ENCODE data around the gene ANO6.

The ANO6 gene

DNA sequence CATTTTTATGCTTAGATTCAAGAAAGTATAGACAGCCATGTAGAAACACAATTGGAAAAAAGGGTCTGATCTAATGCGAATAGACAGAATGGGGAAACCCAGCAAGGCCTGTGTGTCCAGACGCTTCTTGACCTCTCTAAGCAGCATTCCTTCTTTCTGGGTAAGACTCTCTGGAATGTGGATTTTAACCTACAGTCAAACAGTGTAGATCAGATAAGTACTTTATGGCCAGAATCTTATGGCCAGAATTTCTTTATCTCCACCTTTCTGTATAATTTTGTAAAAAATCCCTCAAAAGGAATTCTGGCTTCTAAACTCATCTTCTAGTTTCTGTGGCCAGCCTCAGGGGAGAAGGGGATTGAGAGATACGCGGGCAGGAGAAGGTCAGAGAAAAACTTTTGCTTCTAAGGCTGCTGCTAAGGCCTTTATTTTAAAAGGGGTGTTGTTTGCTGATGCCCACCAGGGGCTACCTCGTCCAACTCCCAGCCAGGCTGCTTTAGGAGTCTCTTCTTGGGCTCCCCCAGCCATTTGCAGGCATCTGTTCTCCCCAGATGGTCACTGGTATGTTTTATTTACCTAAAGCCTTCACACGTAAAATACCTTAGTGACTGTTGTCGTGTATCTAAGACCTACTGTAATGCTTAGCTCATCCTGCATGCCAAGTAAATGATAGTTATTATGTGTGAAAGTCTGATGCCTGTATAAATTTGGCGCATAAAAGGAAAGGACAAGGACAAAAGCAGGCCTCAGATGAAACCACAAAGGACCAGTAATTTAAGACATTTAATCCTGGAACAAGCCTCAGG lies 68.4 kb downstream of the ANO6 start:
- no peak for DNase-seq

DNA sequence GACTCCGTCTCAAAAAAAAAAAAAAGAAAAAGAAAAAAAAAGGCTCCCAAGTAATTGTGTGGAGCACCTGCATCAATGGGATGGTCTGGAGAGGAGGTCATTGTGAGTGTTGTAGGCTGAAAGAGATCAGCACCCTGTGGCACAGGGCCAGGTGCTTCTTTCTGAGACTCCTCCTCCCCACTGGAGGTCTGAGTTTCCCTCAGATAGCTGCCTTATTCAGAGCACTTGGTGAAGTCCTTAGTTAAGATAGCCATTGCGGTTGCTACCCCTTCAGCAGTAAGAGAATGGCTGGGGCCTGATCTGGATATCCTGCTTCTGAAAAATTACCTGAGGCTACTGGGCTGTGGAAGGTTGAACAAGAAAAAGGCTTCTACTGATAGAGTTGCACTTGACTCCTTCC lies 69.8 kb downstream of the ANO6 start:
- DNase-seq = no peak

DNA sequence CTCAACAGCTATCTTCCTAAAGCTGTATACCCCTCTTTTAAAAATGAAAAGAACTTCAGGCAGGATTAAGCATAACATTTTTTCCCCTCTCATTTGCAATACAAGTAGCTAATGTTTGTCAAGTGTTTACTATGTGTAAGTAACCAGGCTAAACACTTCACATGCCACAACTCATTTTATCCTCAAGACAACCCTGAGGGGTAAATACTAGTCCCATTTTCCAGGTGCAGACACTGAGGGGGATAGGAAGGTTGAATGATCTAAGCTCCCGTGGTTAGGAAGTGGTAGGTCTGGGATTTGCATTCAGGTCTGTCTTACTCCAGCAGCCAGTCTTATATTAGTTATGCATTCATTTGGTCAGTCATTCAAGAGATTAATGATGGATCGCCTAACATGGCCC lies 70.7 kb downstream of the ANO6 start:
- no peak for DNase-seq

DNA sequence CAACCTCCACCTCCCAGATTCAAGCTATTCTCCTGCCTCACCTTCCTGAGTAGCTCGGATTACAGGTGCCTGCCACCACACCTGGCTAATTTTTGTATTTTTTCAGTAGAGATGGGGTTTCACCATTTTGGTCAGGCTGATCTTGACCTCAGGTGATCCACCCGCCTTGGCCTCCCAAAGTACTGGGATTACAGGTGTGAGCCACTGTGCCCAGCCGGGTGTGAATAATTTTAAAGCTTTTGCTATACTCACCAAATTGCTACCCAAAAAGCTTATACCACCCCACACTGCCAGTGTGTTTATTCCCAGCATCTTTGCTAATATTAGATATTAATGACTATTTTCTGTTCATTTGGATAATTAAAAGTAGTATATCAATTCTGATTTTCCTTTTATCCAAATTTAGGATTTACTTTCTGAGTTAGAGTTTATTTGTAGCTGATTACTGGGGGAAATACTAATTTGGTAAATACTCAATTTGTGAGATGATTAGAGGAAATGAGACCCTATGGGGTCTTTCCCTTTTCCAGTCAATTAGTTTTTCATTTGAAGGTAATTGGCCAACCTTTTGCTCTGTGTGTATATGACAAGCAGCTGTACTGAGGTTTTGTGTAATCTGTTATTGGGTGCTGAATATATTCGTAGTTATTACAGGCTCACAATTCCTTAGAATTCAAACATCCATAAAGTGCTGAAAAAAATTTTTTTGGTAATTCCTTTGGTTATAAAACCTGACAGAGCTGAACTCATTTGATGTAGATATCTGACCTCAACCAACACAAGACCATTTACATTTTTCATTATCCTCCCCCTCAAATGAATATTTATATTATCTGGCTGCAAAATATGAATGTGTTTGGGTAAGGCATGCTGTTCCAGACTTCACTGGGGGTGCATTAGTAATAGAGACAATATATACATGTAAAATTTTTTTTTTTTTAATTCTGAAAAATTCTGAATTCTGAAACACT lies 73.6 kb downstream of the ANO6 start:
- no peak for DNase-seq

DNA sequence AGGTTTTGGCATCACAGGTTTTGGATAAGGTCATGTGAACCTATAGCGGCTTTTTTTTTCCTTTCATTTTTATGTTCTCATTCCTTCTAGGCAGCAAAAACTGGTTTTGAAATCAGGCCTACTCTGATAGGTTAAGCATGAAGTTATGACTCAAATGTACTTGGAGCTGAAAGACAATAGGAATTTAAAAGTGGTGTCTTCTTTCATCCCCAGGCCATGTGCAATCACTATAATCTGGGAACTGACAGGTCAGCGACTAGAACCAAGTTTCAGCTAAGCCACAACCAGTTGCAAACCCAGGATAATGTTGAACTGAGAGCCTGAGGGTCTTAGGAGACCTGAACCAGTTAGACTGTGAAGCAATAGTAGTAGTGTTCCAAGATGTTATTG lies 74.3 kb downstream of the ANO6 start:
- no peak for DNase-seq

DNA sequence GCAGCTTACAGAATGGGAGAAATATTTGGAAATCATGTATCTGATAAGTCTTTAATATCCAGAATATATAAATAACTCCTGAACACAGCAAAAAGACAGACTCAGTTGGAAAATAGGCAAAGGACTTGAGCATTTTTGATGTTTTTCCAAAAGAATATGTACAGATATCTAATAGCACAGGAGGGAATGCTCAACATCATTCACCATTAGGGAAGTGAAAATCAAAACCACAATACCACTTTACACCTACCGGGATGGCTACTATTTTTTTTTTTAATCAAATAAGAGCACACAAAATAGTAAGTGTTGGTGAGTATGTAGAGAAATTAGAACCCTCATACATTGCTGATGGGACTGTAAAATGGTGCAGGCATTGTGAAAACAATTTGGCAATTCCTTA lies 75.6 kb downstream of the ANO6 start:
- DNase-seq = no peak

DNA sequence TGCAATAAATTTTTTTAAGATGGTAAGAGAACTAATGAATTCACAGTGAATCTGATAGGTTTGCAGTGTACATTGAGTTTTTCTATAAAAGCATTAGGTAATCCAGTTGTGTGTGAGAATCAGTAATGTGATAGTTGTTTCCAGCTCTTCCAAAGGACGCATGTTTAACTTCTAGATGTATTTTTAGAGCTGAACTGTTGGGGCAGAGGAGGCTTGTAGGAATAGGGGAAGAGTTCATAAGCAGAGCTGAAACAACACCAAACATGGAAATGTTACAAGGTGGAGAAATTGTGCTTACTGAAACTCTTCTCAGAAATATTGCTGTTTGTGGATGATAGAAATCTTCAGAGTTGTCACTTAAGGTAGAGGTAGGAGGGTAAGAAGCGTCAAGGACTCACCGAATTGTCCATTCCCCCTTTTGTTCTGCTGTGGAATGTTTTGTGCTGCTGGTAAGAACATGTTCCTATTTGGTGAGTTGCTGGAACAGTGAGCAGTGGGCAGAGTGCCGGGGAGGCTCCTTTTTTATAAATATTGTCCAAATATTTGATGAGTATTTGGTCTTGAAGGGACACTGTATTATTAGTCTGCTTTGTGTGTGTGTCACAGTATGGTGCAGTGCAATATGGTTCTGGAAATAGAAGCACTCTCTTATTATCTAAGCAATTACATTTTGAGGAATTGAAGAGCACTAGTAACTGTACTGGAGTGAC lies 76.7 kb downstream of the ANO6 start:
- DNase-seq = no peak

DNA sequence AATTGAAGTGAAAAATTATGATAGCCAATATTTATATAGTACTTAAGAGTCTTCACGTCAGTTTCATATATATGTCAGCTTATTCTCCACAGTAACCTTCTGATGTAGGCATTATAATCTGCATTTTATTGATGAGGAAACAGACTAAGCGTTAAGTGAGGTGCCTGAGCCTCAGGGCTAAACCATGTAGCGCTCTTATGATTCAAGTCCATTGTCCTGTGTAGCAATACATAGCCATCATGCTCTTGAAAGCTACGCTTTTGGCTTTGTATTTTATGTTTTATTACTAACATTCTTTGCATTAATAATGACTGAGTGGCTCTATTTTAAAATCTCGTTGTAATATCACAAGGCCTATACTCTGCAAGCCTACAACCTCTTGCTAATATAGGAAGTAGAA lies 79.0 kb downstream of the ANO6 start:
- DNase-seq = no peak

DNA sequence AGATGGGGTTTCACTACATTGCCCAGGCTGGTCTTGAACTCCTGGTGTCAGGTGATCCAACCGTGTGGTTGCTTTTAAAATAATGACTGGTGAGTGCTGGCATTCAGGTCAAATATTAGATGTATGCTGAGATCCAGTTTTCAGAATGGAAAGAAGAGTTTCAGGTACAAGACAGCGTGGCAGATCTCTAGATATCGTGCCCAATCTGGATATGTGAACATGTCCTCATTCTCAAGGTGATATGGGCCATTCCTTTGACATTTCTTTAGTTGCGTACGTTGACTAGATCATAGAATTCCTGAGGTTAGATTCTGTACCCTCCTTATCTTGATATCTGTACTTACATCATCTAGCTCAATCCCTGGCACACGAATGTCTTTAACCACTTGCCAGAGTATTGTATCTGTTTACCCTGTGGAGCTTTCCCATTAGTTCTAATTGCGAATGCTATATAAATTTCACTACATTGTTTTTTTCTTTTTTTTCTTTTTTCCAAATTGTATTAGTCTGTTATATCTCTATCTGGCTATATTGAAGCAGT lies 80.2 kb downstream of the ANO6 start:
- DNase-seq = no peak

DNA sequence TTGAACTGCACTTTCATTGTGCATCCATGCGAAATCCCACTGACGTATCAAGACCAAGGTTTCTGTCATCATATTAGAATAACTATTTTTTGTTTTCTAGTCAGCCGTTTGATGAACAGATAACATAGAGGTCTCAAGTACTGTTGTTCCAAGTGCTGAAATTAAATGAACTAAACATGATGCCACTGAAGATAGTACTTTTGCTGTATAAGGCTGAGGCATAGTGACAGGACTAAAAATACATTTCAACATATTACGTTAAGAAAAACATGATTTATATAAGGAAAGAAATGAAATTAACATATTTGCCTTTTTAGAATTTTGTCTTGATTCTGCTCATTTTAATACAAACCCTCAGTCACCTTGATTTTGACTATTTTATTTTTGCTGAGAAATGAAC lies 82.2 kb downstream of the ANO6 start:
- no peak for DNase-seq

DNA sequence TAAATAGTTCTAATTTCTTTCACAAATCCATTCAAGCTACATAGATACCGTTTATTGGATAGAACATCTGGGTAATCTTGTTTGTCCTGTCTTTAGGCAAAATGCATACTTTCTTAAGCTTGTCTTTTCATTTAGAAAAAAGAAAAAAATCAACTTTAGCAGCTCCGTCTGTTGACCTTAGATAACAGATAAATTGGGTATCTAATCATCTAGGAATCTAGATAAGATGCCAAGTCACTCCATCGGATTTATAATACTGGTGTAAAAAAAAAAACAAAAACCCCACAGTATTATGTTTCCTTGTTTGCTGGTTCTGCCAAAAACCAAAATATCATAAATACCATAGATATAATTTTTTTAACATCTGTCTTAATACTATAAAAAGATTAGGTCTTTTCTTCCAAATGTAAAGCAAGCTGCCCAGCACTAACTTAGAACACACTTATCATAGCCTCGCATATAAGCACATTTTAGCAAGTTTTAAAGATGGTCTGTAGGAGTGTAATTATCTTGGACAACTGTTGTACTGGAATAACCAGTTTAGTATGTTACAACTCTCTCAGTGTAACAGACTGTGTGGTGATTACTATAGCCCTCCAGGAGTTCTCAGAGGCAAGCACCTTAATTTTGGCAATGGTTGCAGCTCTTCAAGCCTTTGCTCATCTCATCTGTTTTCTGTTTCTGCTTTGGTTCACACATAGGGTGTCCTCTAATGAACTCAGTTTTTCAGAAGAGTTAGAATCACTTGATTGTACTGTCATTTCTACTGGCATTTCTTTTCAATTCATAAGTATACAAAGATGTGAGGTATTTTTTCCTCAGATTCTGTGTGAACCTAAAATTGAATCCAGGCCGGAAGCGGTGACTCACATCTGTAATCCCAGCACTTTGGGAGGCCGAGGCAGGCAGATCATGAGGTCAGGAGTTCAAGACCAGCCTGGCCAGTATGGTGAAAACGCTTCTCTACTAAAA lies 83.1 kb downstream of the ANO6 start:
- DNase-seq = no peak

DNA sequence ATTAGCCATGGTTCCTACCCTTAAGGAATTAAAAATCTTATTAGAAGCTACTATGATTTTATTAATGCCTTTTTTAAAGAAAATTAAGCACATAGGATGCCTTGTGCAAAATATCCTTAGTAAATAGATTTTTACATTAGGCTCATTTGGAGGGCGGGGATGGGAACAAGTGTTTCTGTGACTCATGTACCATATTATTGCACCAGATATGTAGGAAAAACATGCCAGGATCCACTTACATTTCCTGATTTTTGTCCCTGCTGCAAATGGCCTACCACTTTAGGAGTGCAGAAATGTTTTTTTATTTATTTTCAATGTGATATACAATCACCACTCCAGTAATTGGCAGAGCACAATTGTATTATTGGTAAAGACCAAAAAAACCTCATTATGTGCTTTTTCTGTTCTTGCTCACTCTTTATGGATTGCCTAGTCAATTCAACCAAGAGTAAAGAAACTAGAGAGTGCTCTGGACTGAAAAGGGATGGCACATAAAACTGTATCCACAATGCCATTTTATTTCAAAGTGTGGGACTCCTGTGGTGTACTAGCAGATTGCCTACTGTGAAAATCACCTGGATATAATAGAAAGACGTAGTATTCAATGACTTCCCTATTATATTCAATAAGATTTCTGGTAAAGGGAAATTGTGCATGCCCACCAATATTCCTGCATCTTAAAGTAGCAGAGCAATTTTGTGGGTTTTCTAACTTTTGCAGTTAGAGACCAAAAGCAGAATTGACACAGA lies 86.9 kb downstream of the ANO6 start:
- DNase-seq = no peak

DNA sequence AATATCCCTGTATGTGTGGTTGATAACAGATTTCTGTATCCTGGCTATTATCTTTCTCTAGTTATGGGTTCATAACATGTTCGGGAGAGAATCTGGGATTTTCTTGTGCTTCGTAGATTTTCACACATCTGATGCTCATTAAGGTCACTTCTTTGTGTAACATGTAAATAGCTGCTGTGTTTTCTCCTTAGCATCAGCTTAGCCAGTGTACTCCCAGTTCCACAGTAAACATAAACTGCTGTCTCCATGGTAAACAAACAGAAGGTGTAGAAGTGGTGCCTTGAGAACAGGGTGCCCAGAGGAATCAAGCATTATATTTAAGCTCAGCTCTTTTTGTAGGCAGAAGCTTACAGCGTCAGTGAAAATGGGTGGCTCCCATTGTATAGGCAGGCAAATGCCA lies 88.0 kb downstream of the ANO6 start:
- DNase-seq = no peak

DNA sequence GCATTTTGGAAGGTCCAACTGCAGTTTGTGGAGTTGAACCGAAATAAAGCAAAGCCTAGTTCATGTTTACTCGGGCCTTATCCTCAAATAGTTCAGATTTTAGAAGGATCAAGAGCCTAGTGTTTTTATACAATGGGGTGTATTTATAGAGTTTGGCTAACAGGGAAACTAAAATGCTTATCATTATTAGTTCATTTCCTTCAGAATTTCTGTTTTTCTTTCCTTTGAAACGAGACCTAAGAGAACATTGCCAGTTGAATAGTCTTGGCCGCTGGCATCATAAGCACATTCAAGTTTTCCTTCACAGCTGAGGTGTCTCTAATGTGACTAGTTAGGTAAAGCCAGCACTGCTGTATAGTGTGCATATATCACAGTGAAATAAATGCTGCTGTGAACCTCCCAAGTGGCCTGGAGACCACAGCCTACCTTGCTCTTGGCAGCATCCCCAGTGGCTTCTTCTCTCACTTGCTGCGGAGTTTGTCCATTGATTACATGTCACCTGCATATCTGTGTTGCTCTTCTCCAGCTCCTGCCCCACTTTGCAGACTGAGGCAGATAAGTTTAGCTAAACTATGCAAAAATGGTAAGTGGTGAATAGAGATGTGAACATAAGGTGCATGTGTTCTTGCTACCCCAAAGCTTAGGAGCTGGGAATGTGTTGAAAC lies 88.8 kb downstream of the ANO6 start:
- no peak for DNase-seq

DNA sequence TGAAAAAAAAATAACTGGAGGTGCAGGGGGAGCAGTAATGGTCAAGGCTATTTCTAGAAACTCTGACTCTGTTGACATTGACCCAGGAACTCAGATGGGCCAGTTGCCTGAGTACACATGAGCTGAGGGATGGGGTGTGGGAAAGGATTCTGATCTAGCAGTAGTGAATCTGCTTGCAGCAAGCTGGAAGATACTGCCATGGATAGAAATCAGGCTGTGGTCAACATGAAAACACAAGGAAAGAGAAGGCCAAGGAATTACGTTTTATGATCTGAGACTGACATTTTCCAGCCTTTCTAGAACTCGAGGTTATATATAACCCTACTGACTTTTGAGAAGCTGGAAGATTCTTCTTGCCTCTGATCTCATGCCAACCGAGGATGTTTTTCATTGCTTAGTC lies 90.0 kb downstream of the ANO6 start:
- no peak for DNase-seq

DNA sequence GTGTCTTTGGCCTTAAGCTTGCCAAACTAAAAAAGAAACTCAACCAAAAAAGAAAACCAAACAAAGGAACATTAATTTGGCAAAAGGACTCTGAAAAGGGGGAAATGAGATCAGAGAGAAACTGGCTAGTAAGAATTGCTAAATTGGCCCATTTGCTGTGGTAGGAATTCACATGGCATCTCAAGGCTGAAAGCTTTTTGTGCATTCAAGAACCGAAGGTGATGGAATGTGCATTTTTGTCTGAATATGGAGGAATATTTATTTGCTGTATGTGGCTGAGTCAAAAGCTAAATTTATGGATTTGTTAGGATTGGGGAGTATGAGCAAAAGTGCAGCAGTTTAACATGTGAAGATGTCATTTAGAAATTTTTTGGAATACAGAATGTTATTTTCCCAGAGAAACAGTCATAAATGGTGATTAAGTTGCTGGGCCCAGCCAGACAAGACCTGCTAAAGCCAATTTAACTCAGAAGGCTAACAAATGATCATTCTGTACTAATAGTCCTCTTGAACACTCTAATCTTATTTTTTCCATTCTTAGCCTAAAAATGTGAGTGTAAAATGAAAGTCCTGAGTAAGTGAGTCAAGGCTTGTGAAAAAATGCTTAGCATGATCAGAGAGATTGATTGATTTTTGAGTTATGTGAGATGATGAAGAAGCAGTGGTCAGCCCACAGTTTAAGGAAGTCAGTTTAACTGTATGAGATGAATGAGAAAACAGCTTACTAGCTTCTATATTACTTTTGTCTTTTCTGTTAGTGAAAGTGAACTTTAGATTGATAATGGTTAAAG lies 94.1 kb downstream of the ANO6 start:
- DNase-seq = no peak

DNA sequence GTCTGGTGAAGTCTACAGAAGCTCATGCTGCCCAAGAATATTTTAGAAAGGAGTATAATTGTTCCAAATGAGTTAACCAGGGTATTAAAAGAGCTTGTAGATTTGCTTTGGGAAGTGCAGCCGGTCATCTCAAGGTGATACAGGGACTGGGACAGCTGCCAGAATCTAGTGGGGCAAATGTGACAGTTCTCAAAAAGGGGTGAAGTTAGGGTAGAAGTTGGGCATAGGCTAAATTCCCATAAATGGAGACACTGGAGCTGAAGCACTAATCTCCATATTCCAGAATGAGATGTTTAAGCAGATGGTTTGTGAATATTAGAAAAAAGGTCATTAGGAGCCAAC lies 94.7 kb downstream of the ANO6 start:
- no peak for DNase-seq

DNA sequence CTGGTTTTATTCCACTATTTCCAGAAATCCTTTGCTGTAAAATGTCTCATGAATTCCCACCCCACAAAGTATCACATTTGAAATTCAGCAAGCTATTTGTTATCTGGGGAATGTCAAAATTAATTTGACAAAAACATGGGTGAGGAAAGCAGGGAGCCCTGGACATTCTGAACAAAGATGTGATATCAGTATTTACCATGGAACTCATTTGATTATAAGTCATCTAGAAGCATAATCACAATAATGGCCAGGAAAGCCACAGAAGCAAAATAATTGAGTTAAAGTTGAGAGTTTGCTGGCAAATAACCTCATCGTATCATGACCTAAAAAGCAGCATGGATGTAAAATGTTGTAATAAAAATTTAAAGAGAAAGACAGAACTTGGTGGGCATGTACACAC lies 96.1 kb downstream of the ANO6 start:
- no peak for DNase-seq

DNA sequence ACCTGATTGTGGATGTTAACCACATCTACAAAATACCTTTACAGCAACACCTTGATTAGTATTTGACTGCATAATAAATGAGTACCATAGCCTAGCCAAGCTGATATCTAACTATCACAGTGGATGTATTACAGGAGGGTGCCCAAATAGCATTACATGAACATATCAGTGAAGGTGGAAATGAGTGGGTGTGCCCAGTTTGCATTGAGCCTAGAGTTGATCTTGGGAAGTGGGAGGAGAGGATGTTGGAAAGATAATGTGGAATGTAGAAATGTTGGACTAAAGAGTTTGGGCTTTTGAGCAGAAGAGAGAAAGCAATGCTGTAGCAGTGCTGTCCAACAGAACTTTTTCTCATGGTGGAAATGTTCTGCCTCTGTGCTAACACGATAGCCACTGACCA lies 98.9 kb downstream of the ANO6 start:
- DNase-seq = no peak

DNA sequence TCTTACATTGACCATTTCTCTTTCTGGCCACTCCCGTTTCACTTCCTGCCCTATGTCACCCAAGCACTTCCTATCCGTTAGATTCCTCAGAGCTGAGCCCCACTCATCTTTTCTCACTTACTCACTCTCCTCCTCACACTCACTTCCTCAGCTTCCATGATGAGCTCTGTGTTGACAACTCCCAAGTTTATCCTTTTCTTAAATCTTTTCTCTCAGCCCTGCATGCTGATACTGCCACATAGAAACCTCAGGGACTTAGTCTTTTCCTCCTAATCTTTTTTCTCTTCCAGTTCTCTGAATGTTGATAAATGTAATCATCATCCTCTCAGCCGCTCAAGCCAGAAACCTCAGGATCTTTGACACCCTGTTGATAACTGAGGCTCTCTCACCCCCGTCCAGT lies 99.6 kb downstream of the ANO6 start:
- DNase-seq = no peak

Measured in NCI-H510A (cell line).